Stimulated activated CD8-positive, alpha-beta memory T cell treated with anti-CD3 and anti-CD28 coated beads, Interleukin-7, amount 100 ng/mL, for 24 hours (primary cell): ENCODE measurements around the gene SEPTIN5.
"Not testable (repeated sequence)": the region's sequence is repeated elsewhere in the genome, so short reads cannot be mapped to it uniquely, and the experiment has no call there.

Experiments
- DNase-seq: peaks from one replicate; pipeline ENCODE4 v3.0.0-alpha.2; 2020; ENCODE audit warnings: low read depth

Gene SEPTIN5

DNA sequence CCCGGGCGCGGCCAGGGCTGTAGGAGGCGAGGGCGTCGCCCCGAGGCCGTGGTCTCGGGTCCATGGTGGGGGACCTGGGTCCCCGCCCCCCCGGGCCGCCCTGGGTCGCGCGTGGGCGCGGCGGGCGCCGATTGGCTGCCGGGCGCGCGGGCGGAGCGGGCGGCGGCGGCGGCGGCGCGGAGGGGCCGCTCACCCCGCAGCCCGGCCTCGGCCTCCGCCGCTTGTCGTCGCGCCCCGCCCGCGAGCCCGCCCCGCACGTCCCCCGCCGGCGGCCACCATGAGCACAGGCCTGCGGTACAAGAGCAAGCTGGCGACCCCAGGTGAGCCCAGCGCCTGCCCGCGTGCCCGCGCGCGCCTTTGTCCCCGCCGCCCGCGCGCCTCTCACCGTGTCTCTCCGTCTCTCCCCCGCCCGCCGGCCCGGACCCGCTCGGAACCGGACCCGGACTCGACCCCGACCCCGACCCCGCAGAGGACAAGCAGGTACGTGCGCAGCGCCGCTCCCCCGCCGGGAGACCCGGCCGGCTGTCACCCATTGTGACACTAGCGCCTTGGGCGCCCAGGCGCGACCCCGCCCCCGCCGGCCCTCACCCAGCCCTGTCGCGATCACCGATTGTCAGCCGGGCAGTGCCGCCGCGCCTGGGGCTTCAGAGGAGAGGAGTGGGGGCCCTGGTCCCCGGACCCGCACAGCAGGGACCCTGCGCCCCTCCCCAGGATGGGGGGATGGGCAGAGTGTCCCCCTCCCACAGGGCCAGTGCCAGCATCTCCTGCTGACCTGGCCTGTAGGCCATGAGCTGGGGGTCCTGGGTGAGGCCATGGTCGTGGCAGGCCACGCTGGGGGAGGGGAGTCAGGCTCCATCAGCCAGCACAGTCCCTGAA is at the start of gene SEPTIN5:
TSS of gene SEPTIN5 (plus strand) at position 192 of the 876 bp plus-strand sequence. CDS start at position 278, 86 bp downstream.
- DNase-seq = no peak

GRCh38 chr22:19664951-19665783 is 49.1 kb upstream of the SEPTIN5 start:
- DNase-seq = no peak

- DNase-seq = no peak
These were observed 48.3 kb upstream of the SEPTIN5 start for GRCh38 chr22:19665784-19666672.

GRCh38 chr22:19666673-19667593 is 47.4 kb upstream of the SEPTIN5 start:
- no peak for DNase-seq

- DNase-seq = no peak
These were observed 46.2 kb upstream of the SEPTIN5 start for GRCh38 chr22:19667872-19668740.

DNA sequence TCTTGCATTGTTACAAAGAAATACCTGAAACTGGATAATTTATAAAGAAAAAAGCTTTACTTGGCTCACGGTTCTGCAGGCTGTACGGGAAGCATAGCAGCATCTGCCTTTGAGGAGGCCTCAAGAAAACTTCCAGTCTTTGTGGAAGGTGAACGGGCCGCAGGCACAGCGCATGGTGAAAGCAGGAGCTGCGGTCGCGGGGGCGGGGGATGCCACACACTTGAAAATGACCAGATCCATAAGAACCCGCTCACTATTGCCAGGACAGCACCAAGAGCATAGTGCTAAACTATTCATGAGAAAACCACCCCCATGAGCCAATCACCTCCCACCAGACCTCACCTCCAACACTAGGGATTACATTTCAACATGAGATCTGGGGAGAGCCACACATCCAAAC is 45.6 kb upstream of the SEPTIN5 start:
- no peak for DNase-seq

- no peak for DNase-seq
These were observed 44.7 kb upstream of the SEPTIN5 start for GRCh38 chr22:19669570-19669969.

DNA sequence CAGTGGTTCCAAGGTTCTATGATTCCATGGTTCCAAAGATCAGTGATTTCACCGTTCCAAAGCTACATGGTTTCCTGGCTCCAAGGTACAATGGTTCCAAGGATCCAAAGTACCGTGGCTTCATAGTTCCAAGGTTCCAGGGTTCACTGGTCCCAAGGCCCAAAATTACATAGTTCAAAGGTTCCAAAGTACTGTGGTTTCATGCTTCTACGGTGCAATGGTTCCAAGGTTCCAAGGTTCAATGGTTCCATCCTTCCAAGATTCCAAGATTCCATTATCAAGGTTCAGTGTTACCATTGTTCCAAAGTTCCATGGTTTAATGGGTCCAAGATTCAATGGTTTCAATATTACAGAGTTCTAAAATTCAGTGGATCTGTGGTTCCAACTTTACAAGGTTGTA is 43.0 kb upstream of the SEPTIN5 start:
- DNase-seq = no peak

DNA sequence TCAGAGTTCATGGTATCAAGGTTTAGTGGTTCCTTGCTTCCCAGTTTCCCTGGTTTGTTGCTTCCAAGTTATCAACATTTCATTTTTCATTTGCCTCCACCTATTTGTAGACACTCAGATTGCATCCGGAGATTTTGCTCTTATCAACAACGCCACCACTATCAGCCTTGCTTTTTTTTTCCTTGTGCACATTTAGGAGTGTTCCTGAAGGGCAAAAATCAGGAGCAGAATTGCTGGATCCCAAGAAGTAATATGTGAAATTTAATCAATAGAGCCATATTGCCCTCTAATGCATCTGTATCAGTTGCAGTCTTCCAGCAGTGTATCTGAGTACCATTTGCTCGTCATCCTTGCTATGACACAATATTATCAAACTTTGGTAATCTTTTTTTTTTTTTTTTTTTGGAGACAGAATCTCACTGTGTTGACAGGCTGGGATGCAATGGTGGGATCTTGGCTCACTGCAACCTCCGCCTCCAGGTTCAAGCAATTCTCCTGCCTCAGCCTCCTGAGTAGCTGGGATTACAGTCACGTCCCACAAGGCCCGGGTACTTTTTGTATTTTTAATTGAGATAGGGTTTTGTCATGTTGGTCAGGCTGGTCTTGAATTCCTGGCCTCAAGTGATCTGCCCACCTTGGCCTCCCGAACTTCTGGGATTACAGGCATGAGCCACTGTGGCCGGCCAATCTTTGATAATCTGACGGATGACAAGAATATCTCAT is 42.1 kb upstream of the SEPTIN5 start:
- no peak for DNase-seq

GRCh38 chr22:19673660-19674059 is 40.6 kb upstream of the SEPTIN5 start:
- DNase-seq = no peak

DNA sequence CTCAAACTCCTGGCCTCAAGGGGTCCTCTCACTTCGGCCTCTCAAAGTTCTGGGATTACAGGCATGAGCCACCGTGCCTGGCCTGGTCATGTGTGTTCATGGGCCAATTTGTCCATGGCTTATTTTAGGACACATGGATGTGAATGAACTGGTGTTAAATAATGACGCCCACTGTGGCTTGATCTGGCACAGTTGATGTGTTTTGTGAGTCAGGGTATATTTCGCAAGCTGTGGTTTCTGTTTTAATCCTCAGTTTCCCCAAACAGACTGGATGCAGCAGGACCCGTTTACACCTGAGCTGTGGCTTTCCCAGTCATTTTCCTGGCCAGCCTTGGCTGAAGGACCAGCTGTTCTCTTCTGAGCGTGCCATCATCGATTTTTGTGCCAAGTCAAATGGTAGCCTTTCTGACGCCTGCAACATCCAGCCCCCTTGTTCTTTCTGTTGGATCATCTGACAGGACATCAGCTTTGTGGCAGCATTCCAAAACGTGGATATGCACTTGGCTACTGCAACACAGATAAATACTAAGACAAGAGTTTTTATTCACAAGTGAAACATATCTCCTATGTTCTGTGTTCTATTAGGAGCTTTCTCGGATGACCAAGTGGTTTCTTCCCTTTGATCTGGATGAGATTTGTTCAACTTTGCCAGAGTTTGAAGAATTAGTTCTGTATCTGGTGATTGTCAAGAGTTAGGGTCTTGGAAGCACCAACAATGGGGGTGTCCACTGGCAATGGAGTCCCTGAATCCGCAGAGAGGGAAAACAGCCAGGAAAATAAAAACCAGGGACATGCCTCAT is 40.0 kb upstream of the SEPTIN5 start:
- no peak for DNase-seq

GRCh38 chr22:19674929-19675253 is 39.4 kb upstream of the SEPTIN5 start:
- DNase-seq = no peak

GRCh38 chr22:19675428-19675827 is 38.9 kb upstream of the SEPTIN5 start:
- no peak for DNase-seq

GRCh38 chr22:19676437-19676836 is 37.9 kb upstream of the SEPTIN5 start:
- not testable (repeated sequence) for DNase-seq

DNA sequence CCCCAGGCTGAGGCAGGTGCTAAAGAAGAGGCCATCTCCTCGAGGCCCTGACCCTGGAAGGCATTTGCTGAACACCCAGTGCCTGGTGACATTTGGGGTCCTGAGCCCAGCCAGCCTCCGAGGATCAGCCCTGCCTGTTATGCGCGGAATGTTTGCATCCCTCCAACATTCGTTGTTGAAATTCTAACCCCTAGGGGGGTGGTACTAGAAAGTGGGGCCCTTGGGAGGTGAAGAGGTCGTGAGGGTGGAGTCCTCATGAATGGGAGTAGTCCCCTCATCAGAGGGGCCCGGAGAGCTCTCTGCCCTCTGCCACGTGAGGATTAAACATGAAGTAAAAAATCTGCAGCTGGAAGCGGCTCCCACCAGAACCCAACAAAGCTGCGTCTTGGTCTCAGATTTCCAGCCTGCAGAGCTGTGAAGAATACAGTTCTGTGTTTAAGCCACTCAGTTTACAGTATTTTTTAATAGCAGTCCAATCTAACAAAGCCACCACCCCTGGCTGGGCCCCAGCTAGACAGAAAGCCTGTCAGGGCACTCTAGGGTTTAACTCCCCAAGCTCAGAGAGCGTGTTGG is 35.3 kb upstream of the SEPTIN5 start:
- DNase-seq = no peak

DNA sequence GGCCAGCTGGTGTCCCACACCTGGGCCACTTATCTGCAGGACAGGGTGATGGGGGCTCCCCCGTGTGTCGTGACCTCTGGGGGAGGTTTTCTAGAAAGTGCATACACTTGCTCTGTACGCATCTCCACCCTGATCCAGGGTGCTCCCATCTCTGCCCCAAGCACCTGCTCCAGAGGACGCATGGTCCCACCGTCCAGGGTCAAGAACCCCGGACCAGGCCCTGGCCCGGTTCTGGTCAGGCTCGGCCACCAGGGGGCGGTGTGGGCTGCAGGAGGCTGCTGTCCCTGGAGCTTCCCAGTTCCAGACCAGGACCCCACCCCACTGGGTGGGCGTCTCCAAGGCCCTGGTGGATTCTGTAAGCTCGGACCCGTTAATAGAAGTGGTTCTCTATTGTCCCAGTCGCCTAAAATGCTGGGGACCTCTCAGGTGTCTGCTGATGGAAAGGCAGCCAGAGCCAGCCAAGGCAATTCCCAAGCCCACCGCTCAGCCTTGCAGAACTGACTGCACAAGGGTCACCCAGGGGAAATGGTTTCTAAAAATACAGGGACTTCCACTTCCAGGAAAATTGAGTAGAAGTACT is 34.7 kb upstream of the SEPTIN5 start:
- no peak for DNase-seq

GRCh38 chr22:19680287-19680881 is 33.9 kb upstream of the SEPTIN5 start:
- no peak for DNase-seq
